HepG2 (cell line): ENCODE measurements around the gene TTC29. TPM values are rescaled to one million over a fixed set of nuclear protein-coding genes. Genes with fewer than 3 reads are reported as not detected.

ENCODE experiments used
- ATAC-seq: fragments of 200-7000 bp; cut with Tn5 transposase; 3 replicates; pipeline ENCODE4 v1.9.1; 2020; ENCODE audit warnings: mild to moderate bottlenecking, moderate library complexity
- BruUV-seq: library from RNA; stranded (reverse); fragments of 400-500 nt; replicated peaks from 2 replicates; lab custom pipeline; 2021; lab: Mats Ljungman, UMichigan
- CTCF ChIA-PET: fragments of 300-600 bp; formaldehyde crosslinking; extraction: SDS; loops from one replicate; lab custom pipeline; 2021; ENCODE audit warnings: low total read pairs, inconsistent platforms, low intra/inter-chr PET ratio; lab: Yijun Ruan, JAX
- POLR2A ChIA-PET: fragments of 350-600 bp; sonication (Branson Sonifier 250); formaldehyde crosslinking; loops from one replicate; lab custom pipeline; 2020; ENCODE audit warnings: antibody characterized with exemption, inconsistent platforms; lab: Yijun Ruan, JAX
- DNase-seq: peaks from one replicate; pipeline ENCODE4 v3.0.0-alpha.2; 2015; ENCODE audit warnings: low spot score
- FAIRE-seq: peaks from 3 replicates; lab custom pipeline; 2011; peaks lifted over from hg19 to GRCh38; lab: Jason Lieb, UNC
- H2AFZ ChIP-seq: one replicate; pipeline ENCODE4 v1.6.1; 2011; ENCODE audit warnings: low read length, inconsistent platforms
- H3K27ac ChIP-seq: fragments of 300-600 bp; 3 replicates; pipeline ENCODE4 v1.8.0; 2011; ENCODE audit warnings: mixed run types, mild to moderate bottlenecking, mixed read lengths, low read length, inconsistent platforms; ENCODE audit not compliant: insufficient read depth; ENCODE audit errors: extremely low read length
- H3K27me3 ChIP-seq, 2 experiments: fragments of 200-600 bp in 1 of 2; 2 replicates in 1 of 2; 3 replicates in 1 of 2; pipeline versions ENCODE4 v1.6.0 to v1.8.0; 2011; ENCODE audit warnings: low read length in 2 of 2, mild to moderate bottlenecking in 2 of 2, moderate library complexity in 2 of 2, inconsistent platforms in 1 of 2; ENCODE audit not compliant: insufficient read depth in 2 of 2, control insufficient read depth in 1 of 2
- H3K36me3 ChIP-seq, 2 experiments: fragments of 200-600 bp in 1 of 2; replicated peaks in 1 of 2; 2 replicates in 1 of 2; 3 replicates in 1 of 2; pipeline versions ENCODE4 v1.5.1 to v1.8.0; 2011; ENCODE audit warnings: low read length in 2 of 2, inconsistent platforms in 1 of 2; ENCODE audit not compliant: insufficient read depth in 2 of 2, control insufficient read depth in 1 of 2
- H3K4me1 ChIP-seq: 2 replicates; pipeline ENCODE4 v1.5.1; 2012; ENCODE audit warnings: low read length, inconsistent platforms; ENCODE audit not compliant: insufficient read depth
- H3K4me2 ChIP-seq: 2 replicates; pipeline ENCODE4 v1.6.0; 2011; ENCODE audit warnings: low read depth, low read length, inconsistent platforms
- H3K4me3 ChIP-seq, 3 experiments: fragments of 200-600 bp in 1 of 3; sonication (generic), shearing (Covaris generic) in 1 of 3; replicated peaks in 1 of 3; 2 replicates each; pipeline ENCODE4 v1.5.1; 2011 to 2016; ENCODE audit warnings: low read length in 3 of 3, inconsistent platforms in 2 of 3, low read depth in 2 of 3, mild to moderate bottlenecking in 2 of 3, control low read depth in 1 of 3, mixed read lengths in 1 of 3; ENCODE audit not compliant: insufficient read depth in 1 of 3
- H3K79me2 ChIP-seq: one replicate; pipeline ENCODE4 v1.6.1; 2011; ENCODE audit warnings: low read length, inconsistent platforms; ENCODE audit not compliant: insufficient read depth
- H3K9ac ChIP-seq: 2 replicates; pipeline ENCODE4 v1.6.0; 2011; ENCODE audit warnings: mild to moderate bottlenecking, low read depth, low read length, inconsistent platforms; ENCODE audit not compliant: insufficient read depth
- H3K9me3 ChIP-seq: 2 replicates; pipeline ENCODE4 v1.5.1; 2012; ENCODE audit warnings: mild to moderate bottlenecking, low read length
- H4K20me1 ChIP-seq: 2 replicates; pipeline ENCODE4 v1.6.0; 2011; ENCODE audit warnings: inconsistent platforms, mild to moderate bottlenecking, low read length, moderate library complexity; ENCODE audit not compliant: insufficient read depth
- CHD2 ChIP-seq: IDR thresholded peaks from 2 replicates; pipeline ENCODE4 v1.6.1; 2011; ENCODE audit warnings: low read depth, low read length, improper control_type of control experiment
- GATAD2A ChIP-seq: IDR thresholded peaks from 2 replicates; pipeline ENCODE4 v1.6.1; 2016
- GFI1 ChIP-seq: sonication (generic); formaldehyde crosslinking; IDR thresholded peaks from 2 replicates; pipeline ENCODE4 v1.5.0; 2020; ENCODE audit warnings: missing genetic modification reagents, mild to moderate bottlenecking, borderline replicate concordance
- HDAC6 ChIP-seq: fragments of 200-600 bp; sonication (generic); IDR thresholded peaks from 2 replicates; pipeline ENCODE4 v1.7.0; 2017; ENCODE audit warnings: mild to moderate bottlenecking, antibody characterized with exemption, low read length, low read depth
- MEIS1 ChIP-seq: sonication (generic); formaldehyde crosslinking; IDR thresholded peaks from 2 replicates; pipeline ENCODE4 v1.9.0; 2021; ENCODE audit warnings: mild to moderate bottlenecking, missing genetic modification reagents, moderate library complexity, borderline replicate concordance
- PRPF4 ChIP-seq: fragments of 200-400 bp; formaldehyde crosslinking; IDR thresholded peaks from 2 replicates; pipeline ENCODE4 v1.6.1; 2016; ENCODE audit warnings: low read length, low read depth; ENCODE audit not compliant: poor library complexity, severe bottlenecking
- SAP130 ChIP-seq: IDR thresholded peaks from 2 replicates; pipeline ENCODE4 v1.6.1; 2016; ENCODE audit warnings: low read depth
- SYNCRIP ChIP-seq: fragments of 200-400 bp; formaldehyde crosslinking; IDR thresholded peaks from 2 replicates; pipeline ENCODE4 v1.6.1; 2018; ENCODE audit warnings: mild to moderate bottlenecking, low read depth, low read length; ENCODE audit not compliant: insufficient read depth
- ZFYVE20 ChIP-seq: sonication (generic); formaldehyde crosslinking; IDR thresholded peaks from 2 replicates; pipeline ENCODE4 v1.8.0; 2023; ENCODE audit warnings: low read depth, mild to moderate bottlenecking, moderate library complexity, missing genetic modification reagents, borderline replicate concordance
- WGBS: methylation state at CpG from one replicate; pipeline ENCODE4 v1.1.6; 2017; ENCODE audit warnings: low lambda C conversion rate; 5-methylcytosine and 5-hydroxymethylcytosine counted together
- in situ Hi-C: cut with HindIII; loops from 2 replicates; pipeline ENCODE4 v1.10.0; 2017; ENCODE audit warnings: low pct_unique_long_range_greater_than_20kb; ENCODE audit not compliant: extremely low pct_ligation_motif_present
- intact Hi-C: fragments of 100-400 bp; cut with micrococcal nuclease; formaldehyde crosslinking; loops from one replicate; pipeline ENCODE4 v1.10.0; 2022; ENCODE audit not compliant: unreplicated experiment
- polyA plus RNA-seq, 8 experiments: library from polyadenylated mRNA; depleted of rRNA in 3 of 8; stranded (reverse) in 7 of 8; unstranded in 1 of 8; fragments of >200 nt; fragmentation: Illumina TruSeq in 4 of 8; extraction: Trizol in 4 of 8; gene quantifications; 2 replicates each; pipeline versions ENCODE4 v1.2.1 to v1.2.3, GENCODE V29; 2011 to 2016; ENCODE audit warnings: low read depth in 4 of 8, missing spikeins in 1 of 8, mixed read lengths in 1 of 8; ENCODE audit not compliant: insufficient read depth in 1 of 8
- total RNA-seq, 5 experiments: library from RNA; depleted of rRNA; stranded (reverse); fragments of >200 nt; fragmentation: Illumina TruSeq; extraction: Trizol; gene quantifications; 2 replicates each; pipeline ENCODE4 v1.2.3, GENCODE V29; 2016; ENCODE audit warnings: low read depth in 1 of 5

Gene TTC29
- total and polyA plus RNA-seq, 2 of the 13 experiments (the other 11 are each of a cell fraction or from before 2014, with no cell fraction given): not detected

- Histone ChIP-seq H3K79me2 (no peaks in the 10 kb centered on the region), H3K9me3 (no peaks in the 10 kb centered on the region), H3K4me2 (no peak overlapping the region), H3K4me3 (no peak overlapping the region), H2AFZ (no peak overlapping the region), H3K27me3 (no peaks in the 10 kb centered on the region; a peak in 1 of 5 replicates), H4K20me1 (no peaks in the 10 kb centered on the region), H3K36me3 (no peaks in the 10 kb centered on the region), H3K27ac (no peak overlapping the region), H3K4me1 (no peaks in the 10 kb centered on the region), H3K9ac (no peak overlapping the region)
- in situ Hi-C loops: no loop called here
- CTCF ChIA-PET: no interaction called here
- DNase-seq (no peak), ATAC-seq (no peak), FAIRE-seq (no peak)
- intact Hi-C loops: no loop called here
- POLR2A ChIA-PET: no interaction called here
- BruUV-seq: no TSS peak
- WGBS: 0% methylated on average over 2 of the region's 2 CpGs
- no peak for TF ChIP-seq SYNCRIP
- no peak for TF ChIP-seq CHD2
- TF ChIP-seq PRPF4: no peak
Measured at GRCh38 chr4:146852360-146852759, 93.3 kb downstream of the TTC29 start.

DNA sequence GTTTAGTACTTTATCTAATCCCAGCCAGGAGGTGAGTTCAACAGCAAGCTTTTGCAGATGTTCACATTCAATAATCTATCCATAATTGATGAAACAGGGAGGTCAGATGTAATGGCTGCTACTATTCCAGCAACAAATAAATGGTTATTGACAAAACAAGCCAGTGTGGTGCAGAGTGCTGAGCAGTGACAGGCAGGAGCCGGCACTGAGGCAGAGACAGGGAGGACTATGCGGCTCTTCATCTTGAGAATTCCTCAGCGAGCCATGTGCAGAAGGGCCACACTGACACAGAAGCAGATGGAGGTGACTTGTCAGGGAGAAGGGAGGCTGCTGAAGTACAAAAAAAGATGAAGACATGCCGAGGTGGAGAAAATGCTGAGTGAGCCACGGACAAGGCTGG is 98.3 kb downstream of the TTC29 start:
- TF ChIP-seq HDAC6: no peak
- TF ChIP-seq MEIS1 (CRISPR knock-in tag): no peak
- TF ChIP-seq GATAD2A (CRISPR knock-in tag): no peak
- TF ChIP-seq GFI1 (CRISPR knock-in tag): no peak
- TF ChIP-seq SAP130 (CRISPR knock-in tag): no peak
- TF ChIP-seq ZFYVE20 (CRISPR knock-in tag): no peak
- Histone ChIP-seq H3K36me3 (no peaks in the 10 kb centered on the region), H3K9me3 (no peaks in the 10 kb centered on the region), H3K9ac (no peak overlapping the region), H3K4me1 (no peaks in the 10 kb centered on the region), H3K27ac (no peak overlapping the region), H4K20me1 (no peaks in the 10 kb centered on the region), H3K79me2 (no peaks in the 10 kb centered on the region), H3K4me3 (no peak overlapping the region), H2AFZ (no peak overlapping the region), H3K4me2 (no peak overlapping the region), H3K27me3 (no peaks in the 10 kb centered on the region)
- no TSS peak for BruUV-seq
- in situ Hi-C loops: no loop called here
- POLR2A ChIA-PET: no interaction called here
- no peak for ATAC-seq
- CTCF ChIA-PET: no interaction called here
- no peak for FAIRE-seq
- DNase-seq: no peak
- intact Hi-C loops: no loop called here
- WGBS: 14% methylated on average over 5 of the region's 5 CpGs
